HepG2 (cell line): ENCODE results near the gene SUN1. TPM values are rescaled to one million over a fixed set of nuclear protein-coding genes. Genes with fewer than 3 reads are reported as not detected.

Experiments used
- ARNTL ChIP-seq: sonication (generic); formaldehyde crosslinking; IDR thresholded peaks from 2 replicates; pipeline ENCODE4 v1.4.0; 2020; ENCODE audit warnings: mild to moderate bottlenecking, missing genetic modification reagents
- FOXP1 ChIP-seq, 2 experiments: fragments of 450-650 bp in 1 of 2; IDR thresholded peaks; 2 replicates each; pipeline ENCODE4 v1.6.1; 2017 to 2018; ENCODE audit warnings: antibody characterized with exemption in 1 of 2
- IRF2 ChIP-seq: IDR thresholded peaks from 2 replicates; pipeline ENCODE4 v1.6.1; 2018; ENCODE audit warnings: missing genetic modification reagents, missing compliant biosample characterization
- KDM4B ChIP-seq: sonication (generic); formaldehyde crosslinking; IDR thresholded peaks from 2 replicates; pipeline ENCODE4 v1.4.0; 2020; ENCODE audit warnings: missing genetic modification reagents
- NR2F2 ChIP-seq: IDR thresholded peaks from 2 replicates; pipeline ENCODE4 v1.6.1; 2012; ENCODE audit warnings: low read depth, inconsistent platforms, borderline replicate concordance
- SRY ChIP-seq: sonication (generic); formaldehyde crosslinking; IDR thresholded peaks from 2 replicates; pipeline ENCODE4 v1.8.0; 2022; ENCODE audit warnings: mild to moderate bottlenecking, missing genetic modification reagents
- THYN1 ChIP-seq: sonication (generic); formaldehyde crosslinking; IDR thresholded peaks from 2 replicates; pipeline ENCODE4 v1.8.1; 2023; ENCODE audit warnings: low read depth, mild to moderate bottlenecking, moderate library complexity, missing genetic modification reagents, borderline replicate concordance
- ZNF431 ChIP-seq: sonication (generic); formaldehyde crosslinking; IDR thresholded peaks from 2 replicates; pipeline ENCODE4 v1.9.0; 2022; ENCODE audit warnings: missing genetic modification reagents, low read depth, mild to moderate bottlenecking, borderline replicate concordance
- ZNF460 ChIP-seq: sonication (generic); formaldehyde crosslinking; IDR thresholded peaks from 2 replicates; pipeline ENCODE4 v1.5.1; 2020; ENCODE audit warnings: missing genetic modification reagents, mild to moderate bottlenecking, borderline replicate concordance
- ZNF572 ChIP-seq: sonication (generic); formaldehyde crosslinking; IDR thresholded peaks from 2 replicates; pipeline ENCODE4 v1.5.1; 2020; ENCODE audit warnings: mild to moderate bottlenecking, missing genetic modification reagents
- ZNF784 ChIP-seq: sonication (generic); formaldehyde crosslinking; IDR thresholded peaks from 2 replicates; pipeline ENCODE4 v1.5.1; 2020; ENCODE audit warnings: missing genetic modification reagents, mild to moderate bottlenecking, borderline replicate concordance
- polyA plus RNA-seq, 8 experiments: library from polyadenylated mRNA; depleted of rRNA in 3 of 8; stranded (reverse) in 7 of 8; unstranded in 1 of 8; fragments of >200 nt; fragmentation: Illumina TruSeq in 4 of 8; extraction: Trizol in 4 of 8; gene quantifications; 2 replicates each; pipeline versions ENCODE4 v1.2.1 to v1.2.3, GENCODE V29; 2011 to 2016; ENCODE audit warnings: low read depth in 4 of 8, missing spikeins in 1 of 8, mixed read lengths in 1 of 8; ENCODE audit not compliant: insufficient read depth in 1 of 8
- total RNA-seq, 5 experiments: library from RNA; depleted of rRNA; stranded (reverse); fragments of >200 nt; fragmentation: Illumina TruSeq; extraction: Trizol; gene quantifications; 2 replicates each; pipeline ENCODE4 v1.2.3, GENCODE V29; 2016; ENCODE audit warnings: low read depth in 1 of 5
- TF ChIP-seq, protein P1 (sequence below): sonication (generic); formaldehyde crosslinking; IDR thresholded peaks from 2 replicates; pipeline ENCODE4 v1.4.0; 2020; ENCODE audit warnings: mild to moderate bottlenecking, missing genetic modification reagents, borderline replicate concordance
- TF ChIP-seq, protein P2 (sequence below): sonication (generic); formaldehyde crosslinking; IDR thresholded peaks from 2 replicates; pipeline ENCODE4 v1.5.1; 2020; ENCODE audit warnings: mild to moderate bottlenecking, missing genetic modification reagents, borderline replicate concordance
- TF ChIP-seq, protein P3 (sequence below): sonication (generic); formaldehyde crosslinking; conservative IDR thresholded peaks from 2 replicates; pipeline ENCODE4 v1.4.0; 2020; ENCODE audit warnings: mild to moderate bottlenecking, missing genetic modification reagents, moderate library complexity

The SUN1 gene
- total and polyA plus RNA-seq, 2 of the 13 experiments (the other 11 are each of a cell fraction or from before 2014, with no cell fraction given), result 47.0 to 126 TPM

DNA sequence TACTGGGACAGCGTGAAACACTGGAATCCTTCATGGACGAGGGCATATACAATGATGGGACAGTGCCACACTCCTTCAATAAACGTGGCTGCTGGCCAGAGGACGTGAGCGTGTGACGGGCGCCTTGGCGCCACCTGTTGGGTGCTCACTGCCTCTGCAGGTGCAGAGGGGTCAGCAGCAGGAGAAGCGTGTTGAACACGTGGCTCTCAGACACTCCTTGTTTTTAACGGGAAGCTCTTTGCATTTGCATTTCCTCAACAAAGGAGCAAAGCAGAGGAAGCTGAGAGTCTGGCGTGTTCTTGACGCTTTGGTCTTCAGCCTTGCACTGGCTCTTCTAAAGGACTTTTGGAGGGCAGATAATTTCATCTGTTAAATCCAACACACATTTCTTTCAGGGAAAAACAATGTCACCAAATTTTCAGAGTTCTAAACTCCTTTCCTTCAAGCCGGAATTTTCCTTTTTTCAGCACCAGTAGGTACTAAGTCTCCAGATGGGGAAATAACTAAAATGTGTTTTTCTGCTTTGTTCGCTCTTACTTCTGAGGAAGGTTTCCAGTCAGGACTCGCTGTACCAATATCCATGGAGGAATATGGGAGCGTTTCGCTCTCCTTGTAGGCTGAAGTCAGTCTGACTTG is 41.2 kb downstream of the SUN1 start (continued):
- TF ChIP-seq, protein P1, sequence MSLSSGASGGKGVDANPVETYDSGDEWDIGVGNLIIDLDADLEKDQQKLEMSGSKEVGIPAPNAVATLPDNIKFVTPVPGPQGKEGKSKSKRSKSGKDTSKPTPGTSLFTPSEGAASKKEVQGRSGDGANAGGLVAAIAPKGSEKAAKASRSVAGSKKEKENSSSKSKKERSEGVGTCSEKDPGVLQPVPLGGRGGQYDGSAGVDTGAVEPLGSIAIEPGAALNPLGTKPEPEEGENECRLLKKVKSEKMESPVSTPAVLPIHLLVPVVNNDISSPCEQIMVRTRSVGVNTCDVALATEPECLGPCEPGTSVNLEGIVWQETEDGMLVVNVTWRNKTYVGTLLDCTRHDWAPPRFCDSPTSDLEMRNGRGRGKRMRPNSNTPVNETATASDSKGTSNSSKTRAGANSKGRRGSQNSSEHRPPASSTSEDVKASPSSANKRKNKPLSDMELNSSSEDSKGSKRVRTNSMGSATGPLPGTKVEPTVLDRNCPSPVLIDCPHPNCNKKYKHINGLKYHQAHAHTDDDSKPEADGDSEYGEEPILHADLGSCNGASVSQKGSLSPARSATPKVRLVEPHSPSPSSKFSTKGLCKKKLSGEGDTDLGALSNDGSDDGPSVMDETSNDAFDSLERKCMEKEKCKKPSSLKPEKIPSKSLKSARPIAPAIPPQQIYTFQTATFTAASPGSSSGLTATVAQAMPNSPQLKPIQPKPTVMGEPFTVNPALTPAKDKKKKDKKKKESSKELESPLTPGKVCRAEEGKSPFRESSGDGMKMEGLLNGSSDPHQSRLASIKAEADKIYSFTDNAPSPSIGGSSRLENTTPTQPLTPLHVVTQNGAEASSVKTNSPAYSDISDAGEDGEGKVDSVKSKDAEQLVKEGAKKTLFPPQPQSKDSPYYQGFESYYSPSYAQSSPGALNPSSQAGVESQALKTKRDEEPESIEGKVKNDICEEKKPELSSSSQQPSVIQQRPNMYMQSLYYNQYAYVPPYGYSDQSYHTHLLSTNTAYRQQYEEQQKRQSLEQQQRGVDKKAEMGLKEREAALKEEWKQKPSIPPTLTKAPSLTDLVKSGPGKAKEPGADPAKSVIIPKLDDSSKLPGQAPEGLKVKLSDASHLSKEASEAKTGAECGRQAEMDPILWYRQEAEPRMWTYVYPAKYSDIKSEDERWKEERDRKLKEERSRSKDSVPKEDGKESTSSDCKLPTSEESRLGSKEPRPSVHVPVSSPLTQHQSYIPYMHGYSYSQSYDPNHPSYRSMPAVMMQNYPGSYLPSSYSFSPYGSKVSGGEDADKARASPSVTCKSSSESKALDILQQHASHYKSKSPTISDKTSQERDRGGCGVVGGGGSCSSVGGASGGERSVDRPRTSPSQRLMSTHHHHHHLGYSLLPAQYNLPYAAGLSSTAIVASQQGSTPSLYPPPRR (CRISPR knock-in tag), result peak; percentile 50; the same call in 1 of the 2 replicates
- TF ChIP-seq ZNF431 (CRISPR knock-in tag), result peak; percentile 97
- peak; percentile 73; the same call in 1 of the 2 replicates for TF ChIP-seq IRF2 (CRISPR knock-in tag)
- TF ChIP-seq FOXP1 (IDR thresholded peaks at IDR 0.05), result no peak
- TF ChIP-seq FOXP1 (CRISPR knock-in tag; IDR thresholded peaks at IDR 0.05), result 0 out of 2 replicates have a peak, but pooled peaks have one; percentile 21
- no peak for TF ChIP-seq THYN1 (CRISPR knock-in tag)
- no peak for TF ChIP-seq NR2F2
- TF ChIP-seq ARNTL (CRISPR knock-in tag), result peak; percentile 94
- TF ChIP-seq ZNF460 (CRISPR knock-in tag), result no peak
- peak; percentile 60; the same call in 1 of the 2 replicates for TF ChIP-seq ZNF784 (CRISPR knock-in tag)
- peak; percentile 57; the same call in 1 of the 2 replicates for TF ChIP-seq ZNF572 (CRISPR knock-in tag)
- peak; percentile 94 for TF ChIP-seq SRY (CRISPR knock-in tag)
- TF ChIP-seq, protein P2, sequence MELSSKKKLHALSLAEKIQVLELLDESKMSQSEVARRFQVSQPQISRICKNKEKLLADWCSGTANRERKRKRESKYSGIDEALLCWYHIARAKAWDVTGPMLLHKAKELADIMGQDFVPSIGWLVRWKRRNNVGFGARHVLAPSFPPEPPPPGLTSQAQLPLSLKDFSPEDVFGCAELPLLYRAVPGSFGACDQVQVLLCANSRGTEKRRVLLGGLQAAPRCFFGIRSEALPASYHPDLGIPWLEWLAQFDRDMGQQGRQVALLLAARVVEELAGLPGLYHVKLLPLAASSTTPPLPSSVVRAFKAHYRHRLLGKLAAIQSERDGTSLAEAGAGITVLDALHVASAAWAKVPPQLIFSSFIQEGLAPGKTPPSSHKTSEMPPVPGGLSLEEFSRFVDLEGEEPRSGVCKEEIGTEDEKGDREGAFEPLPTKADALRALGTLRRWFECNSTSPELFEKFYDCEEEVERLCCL (CRISPR knock-in tag), result no peak
- TF ChIP-seq, protein P3, sequence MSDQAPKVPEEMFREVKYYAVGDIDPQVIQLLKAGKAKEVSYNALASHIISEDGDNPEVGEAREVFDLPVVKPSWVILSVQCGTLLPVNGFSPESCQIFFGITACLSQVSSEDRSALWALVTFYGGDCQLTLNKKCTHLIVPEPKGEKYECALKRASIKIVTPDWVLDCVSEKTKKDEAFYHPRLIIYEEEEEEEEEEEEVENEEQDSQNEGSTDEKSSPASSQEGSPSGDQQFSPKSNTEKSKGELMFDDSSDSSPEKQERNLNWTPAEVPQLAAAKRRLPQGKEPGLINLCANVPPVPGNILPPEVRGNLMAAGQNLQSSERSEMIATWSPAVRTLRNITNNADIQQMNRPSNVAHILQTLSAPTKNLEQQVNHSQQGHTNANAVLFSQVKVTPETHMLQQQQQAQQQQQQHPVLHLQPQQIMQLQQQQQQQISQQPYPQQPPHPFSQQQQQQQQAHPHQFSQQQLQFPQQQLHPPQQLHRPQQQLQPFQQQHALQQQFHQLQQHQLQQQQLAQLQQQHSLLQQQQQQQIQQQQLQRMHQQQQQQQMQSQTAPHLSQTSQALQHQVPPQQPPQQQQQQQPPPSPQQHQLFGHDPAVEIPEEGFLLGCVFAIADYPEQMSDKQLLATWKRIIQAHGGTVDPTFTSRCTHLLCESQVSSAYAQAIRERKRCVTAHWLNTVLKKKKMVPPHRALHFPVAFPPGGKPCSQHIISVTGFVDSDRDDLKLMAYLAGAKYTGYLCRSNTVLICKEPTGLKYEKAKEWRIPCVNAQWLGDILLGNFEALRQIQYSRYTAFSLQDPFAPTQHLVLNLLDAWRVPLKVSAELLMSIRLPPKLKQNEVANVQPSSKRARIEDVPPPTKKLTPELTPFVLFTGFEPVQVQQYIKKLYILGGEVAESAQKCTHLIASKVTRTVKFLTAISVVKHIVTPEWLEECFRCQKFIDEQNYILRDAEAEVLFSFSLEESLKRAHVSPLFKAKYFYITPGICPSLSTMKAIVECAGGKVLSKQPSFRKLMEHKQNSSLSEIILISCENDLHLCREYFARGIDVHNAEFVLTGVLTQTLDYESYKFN (CRISPR knock-in tag), result peak; percentile 34; the same call in 1 of the 2 replicates
- 0 out of 2 replicates have a peak, but pooled peaks have one; percentile 75 for TF ChIP-seq KDM4B
